ENCODE measurements around the gene ARCN1.

The ARCN1 gene

GRCh38 chr11:118606157-118606843 is 34.1 kb downstream of the ARCN1 start:
- TF ChIP-seq CTCF (conservative IDR thresholded peaks at IDR 0.05; ENCODE audit: low read depth, low read length), result no peak
- H3K4me3 ChIP-seq (ENCODE audit: low read length), result no peak overlapping the region
- DNase-seq (ENCODE audit: low read depth), result no peak

- TF ChIP-seq CTCF (conservative IDR thresholded peaks at IDR 0.05; ENCODE audit: low read depth, low read length), result no peak
- H3K4me3 ChIP-seq (ENCODE audit: low read length), result no peak overlapping the region
- DNase-seq (ENCODE audit: low read depth), result no peak
These were observed 34.6 kb downstream of the ARCN1 start for GRCh38 chr11:118606844-118607228.

GRCh38 chr11:118607401-118608359 is 35.5 kb downstream of the ARCN1 start, which contains the start of gene PHLDB1:
TSS of gene PHLDB1 (plus strand) at chr11:118607615. CDS start at chr11:118613837, 6,222 bp downstream.
- peak; percentile 74 for TF ChIP-seq CTCF (conservative IDR thresholded peaks at IDR 0.05; ENCODE audit: low read depth, low read length)
- peak within 1 kb of the TSS; percentile 71 for H3K4me3 ChIP-seq (ENCODE audit: low read length)
- DNase-seq (ENCODE audit: low read depth), result no peak

- peak overlapping the region; percentile 71 for H3K4me3 ChIP-seq (ENCODE audit: low read length)
- DNase-seq (ENCODE audit: low read depth), result no peak
- TF ChIP-seq CTCF (conservative IDR thresholded peaks at IDR 0.05; ENCODE audit: low read depth, low read length), result no peak
These were observed 36.4 kb downstream of the ARCN1 start for GRCh38 chr11:118608360-118609227.

GRCh38 chr11:118609380-118610224 is 37.4 kb downstream of the ARCN1 start:
- no peak for DNase-seq (ENCODE audit: low read depth)
- no peak overlapping the region for H3K4me3 ChIP-seq (ENCODE audit: low read length)
- TF ChIP-seq CTCF (conservative IDR thresholded peaks at IDR 0.05; ENCODE audit: low read depth, low read length), result no peak

- TF ChIP-seq CTCF (conservative IDR thresholded peaks at IDR 0.05; ENCODE audit: low read depth, low read length), result no peak
- H3K4me3 ChIP-seq (ENCODE audit: low read length), result no peak overlapping the region
- DNase-seq (ENCODE audit: low read depth), result no peak
These were observed 38.1 kb downstream of the ARCN1 start for GRCh38 chr11:118610225-118610772.

All from retinal pigment epithelial cell (primary cell).